MM.1S (cell line): ENCODE measurements around the gene GPR35.

ENCODE experiments used
- EZH2phosphoT487 ChIP-seq: fragments of 300-600 bp; sonication (generic); IDR thresholded peaks from 2 replicates; pipeline ENCODE4 v1.6.1; 2018; ENCODE audit warnings: antibody characterized with exemption, low read length
- TF ChIP-seq, protein P1 (sequence below): fragments of 300-600 bp; sonication (generic); IDR thresholded peaks from 2 replicates; pipeline ENCODE4 v1.5.1; 2016; ENCODE audit warnings: antibody characterized with exemption, low read length, mixed read lengths

DNA sequence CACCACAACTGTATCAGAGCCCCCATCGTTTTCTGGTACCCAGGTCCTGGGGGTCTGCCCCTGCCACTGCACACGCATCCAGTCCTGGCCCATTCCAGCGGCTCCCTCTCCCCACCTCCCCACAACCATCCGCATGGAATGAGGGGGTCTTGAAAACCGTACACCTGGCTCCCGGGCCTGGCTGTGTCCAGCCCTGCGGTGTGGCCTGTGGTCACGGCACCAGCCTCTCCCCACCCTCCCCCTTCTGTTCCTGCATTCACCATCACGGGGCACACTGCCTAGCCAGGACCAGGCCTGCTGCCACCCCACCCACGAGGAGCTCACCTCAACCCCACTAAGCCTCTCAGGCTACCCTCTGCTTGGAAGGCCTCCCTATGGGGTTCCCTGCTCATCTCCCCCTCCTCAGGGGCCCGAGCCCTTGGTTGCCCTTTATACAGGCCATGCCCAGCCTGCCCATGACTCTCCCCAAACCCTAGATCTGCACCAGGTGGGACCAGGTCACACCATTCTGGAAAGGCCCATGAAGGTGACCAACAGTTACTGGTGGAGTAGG, 11.4 kb downstream of the GPR35 start:
- TF ChIP-seq, protein P1, sequence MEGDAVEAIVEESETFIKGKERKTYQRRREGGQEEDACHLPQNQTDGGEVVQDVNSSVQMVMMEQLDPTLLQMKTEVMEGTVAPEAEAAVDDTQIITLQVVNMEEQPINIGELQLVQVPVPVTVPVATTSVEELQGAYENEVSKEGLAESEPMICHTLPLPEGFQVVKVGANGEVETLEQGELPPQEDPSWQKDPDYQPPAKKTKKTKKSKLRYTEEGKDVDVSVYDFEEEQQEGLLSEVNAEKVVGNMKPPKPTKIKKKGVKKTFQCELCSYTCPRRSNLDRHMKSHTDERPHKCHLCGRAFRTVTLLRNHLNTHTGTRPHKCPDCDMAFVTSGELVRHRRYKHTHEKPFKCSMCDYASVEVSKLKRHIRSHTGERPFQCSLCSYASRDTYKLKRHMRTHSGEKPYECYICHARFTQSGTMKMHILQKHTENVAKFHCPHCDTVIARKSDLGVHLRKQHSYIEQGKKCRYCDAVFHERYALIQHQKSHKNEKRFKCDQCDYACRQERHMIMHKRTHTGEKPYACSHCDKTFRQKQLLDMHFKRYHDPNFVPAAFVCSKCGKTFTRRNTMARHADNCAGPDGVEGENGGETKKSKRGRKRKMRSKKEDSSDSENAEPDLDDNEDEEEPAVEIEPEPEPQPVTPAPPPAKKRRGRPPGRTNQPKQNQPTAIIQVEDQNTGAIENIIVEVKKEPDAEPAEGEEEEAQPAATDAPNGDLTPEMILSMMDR = no peak
- no peak for TF ChIP-seq EZH2phosphoT487
